Jurkat, Clone E6-1 (cell line): ENCODE results near the gene TET1.
"Not testable (repeated sequence)": the region's sequence is repeated elsewhere in the genome, so short reads cannot be mapped to it uniquely, and the experiment has no call there.

Experiments used
- DNase-seq: peaks from one replicate; pipeline ENCODE4 v3.0.0-alpha.2; 2011; ENCODE audit warnings: low read depth, low spot score
- H3K4me3 ChIP-seq: 2 replicates; pipeline ENCODE4 v1.5.1; 2011; ENCODE audit warnings: mild to moderate bottlenecking, low read length, control low read depth, moderate library complexity

The TET1 gene

DNA sequence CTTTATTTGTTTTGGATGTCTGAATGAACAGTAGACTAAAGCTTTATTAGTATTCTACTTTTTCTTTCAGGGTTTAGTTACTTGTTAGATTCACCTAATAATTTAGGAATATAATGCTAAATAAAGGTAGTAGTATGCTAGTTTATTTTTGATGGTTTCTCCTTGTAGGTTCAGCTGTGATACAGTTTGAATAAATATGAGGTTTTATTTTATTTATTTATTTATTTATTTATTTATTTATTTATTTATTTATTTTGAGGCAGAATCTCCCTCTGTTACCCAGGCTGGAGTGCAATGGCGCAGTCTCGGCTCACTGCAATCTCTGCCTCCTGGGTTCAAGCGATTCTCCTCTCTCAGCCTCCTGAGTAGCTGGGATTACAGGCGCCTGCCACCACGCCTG, 180.5 kb downstream of the TET1 start:
- DNase-seq, H3K4me3 ChIP-seq: not testable (repeated sequence)

DNA sequence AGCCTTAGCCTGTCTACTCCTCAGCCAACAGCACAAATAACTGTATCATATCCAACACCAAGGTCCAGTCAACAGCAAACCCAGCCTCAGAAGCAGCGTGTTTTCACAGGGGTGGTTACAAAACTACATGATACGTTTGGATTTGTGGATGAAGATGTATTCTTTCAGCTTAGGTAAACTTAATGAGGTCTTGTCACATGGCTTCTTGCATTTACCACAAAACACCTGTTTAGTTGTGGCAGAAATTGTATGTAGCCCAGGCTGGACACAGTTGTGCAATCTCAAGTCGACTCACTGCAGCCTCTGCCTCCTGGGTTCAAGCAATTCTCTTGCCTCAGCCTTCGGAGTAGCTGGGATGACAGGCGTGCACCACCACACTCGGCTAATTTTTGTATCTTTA, 182.3 kb downstream of the TET1 start:
- no peak overlapping the region for H3K4me3 ChIP-seq
- DNase-seq: no peak
